Stimulated activated CD8-positive, alpha-beta memory T cell treated with anti-CD3 and anti-CD28 coated beads, Interleukin-4, amount 100 ng/mL, for 48 hours (primary cell): ENCODE data around the gene ALPL.
"Not testable (repeated sequence)": the region's sequence is repeated elsewhere in the genome, so short reads cannot be mapped to it uniquely, and the experiment has no call there.

ENCODE experiments used
- DNase-seq: peaks from one replicate; pipeline ENCODE4 v3.0.0-alpha.2; 2020

Gene ALPL

DNA sequence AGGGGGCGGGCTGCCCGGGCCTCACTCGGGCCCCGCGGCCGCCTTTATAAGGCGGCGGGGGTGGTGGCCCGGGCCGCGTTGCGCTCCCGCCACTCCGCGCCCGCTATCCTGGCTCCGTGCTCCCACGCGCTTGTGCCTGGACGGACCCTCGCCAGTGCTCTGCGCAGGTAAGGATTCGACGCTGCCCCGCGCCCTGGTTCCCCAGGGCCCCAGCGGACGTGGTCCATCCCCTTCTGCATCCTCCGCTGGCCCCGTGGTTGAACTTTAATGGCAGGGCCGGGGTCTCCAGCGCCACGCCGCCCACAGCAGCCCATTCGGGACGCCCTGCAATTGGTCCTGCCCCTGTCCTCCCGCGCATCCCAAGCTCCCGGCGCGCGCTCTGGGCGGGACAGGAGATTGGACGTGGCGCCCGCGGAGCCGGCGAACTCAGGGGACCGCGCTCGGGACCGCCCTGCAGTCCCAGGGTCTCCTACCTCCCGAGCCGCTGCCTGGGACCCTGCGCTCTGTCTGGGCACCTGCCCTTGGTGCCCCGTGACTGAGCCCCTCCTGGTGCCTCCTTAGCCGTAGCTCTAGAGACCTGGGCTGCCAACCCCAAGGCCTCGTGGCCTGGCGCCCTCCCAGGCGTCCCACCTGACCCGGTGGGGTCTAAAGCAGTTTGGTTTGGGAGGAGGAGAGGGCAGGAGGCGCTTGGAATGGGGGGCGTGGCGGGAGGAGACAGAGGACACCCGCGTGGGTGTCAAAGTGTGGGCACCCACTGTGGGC, at the start of gene ALPL:
ALPL (plus strand) TSS at position 73 of the 762 bp plus-strand sequence. CDS start 44,659 bp downstream, outside the sequence.
- no peak for DNase-seq

GRCh38 chr1:21465127-21465526, 44.1 kb upstream of the ALPL start:
- not testable (repeated sequence) for DNase-seq

GRCh38 chr1:21467946-21468345, 41.3 kb upstream of the ALPL start:
- not testable (repeated sequence) for DNase-seq

DNA sequence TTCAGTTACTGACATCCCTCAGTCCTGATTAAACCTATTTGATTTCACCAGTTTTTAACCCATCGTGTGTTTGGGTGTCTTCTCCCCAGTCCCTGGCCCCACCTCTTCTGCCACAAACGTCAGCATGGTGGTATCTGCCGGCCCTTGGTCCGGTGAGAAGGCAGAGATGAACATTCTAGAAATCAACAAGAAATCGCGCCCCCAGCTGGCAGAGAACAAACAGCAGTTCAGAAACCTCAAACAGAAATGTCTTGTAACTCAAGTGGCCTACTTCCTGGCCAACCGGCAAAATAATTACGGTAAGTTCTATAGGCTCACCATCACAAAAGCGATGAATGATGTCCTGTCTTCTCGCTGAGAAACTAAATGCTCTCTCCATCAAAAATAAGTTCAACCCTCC, 40.6 kb upstream of the ALPL start:
- DNase-seq = peak; percentile 66

- no peak for DNase-seq
Measured at GRCh38 chr1:21469581-21469980, 39.6 kb upstream of the ALPL start.

GRCh38 chr1:21472861-21473260, 36.4 kb upstream of the ALPL start:
- DNase-seq = no peak

GRCh38 chr1:21478356-21478755, 30.9 kb upstream of the ALPL start:
- DNase-seq = no peak

DNA sequence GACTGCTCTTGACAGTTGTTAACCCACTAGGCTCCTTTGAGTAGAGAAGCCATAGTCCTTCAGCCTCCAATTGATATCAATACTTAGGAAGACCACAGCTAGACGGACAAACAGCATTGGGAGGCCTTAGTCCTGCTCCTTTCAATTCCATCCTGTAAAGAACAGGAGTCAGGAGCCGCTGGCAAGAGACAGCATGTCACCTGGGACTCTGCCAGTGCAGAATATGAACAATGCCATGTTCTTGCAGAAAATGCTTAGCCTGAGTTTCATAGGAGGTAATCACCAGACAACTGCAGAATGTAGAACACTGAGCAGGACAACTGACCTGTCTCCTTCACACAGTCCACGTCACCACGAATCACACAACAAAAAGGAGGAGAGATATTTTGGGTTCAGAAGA, 25.3 kb upstream of the ALPL start:
- not testable (repeated sequence) for DNase-seq

GRCh38 chr1:21489146-21489545, 20.1 kb upstream of the ALPL start:
- no peak for DNase-seq

DNA sequence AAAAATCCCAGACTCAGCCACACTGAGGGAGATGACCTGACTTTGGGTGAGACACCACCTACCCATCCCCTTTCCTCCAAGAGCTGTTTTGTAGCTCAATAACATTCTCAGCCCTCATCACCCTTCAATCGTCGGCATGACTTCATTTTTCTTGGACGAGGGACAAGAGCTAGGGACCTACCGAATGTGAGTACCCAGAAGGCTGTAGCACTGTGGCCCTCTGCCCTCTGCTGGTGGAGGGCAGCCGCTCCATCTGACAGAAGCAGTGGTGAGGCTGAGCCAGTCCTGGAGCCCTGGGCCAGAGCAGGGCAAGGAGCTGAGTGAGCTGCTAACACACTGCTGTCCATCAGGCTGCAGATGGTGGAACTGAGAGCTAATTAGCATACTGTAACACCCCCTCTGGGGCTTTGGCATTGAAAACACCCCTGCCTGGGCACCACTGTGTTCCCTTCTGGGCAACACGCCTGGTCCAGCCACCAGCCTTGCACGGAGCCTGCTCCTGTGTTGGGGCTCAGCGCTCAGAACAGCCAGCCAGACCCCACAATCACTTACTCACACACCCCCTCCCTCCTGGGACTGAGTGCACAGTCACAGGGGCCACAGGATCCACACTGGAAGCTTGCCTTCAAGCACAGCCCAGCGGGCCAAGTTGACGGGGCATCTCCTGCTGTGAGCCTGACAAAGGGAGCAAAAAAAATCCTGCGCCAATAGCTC, 18.3 kb upstream of the ALPL start:
- DNase-seq = peak; percentile 49

DNA sequence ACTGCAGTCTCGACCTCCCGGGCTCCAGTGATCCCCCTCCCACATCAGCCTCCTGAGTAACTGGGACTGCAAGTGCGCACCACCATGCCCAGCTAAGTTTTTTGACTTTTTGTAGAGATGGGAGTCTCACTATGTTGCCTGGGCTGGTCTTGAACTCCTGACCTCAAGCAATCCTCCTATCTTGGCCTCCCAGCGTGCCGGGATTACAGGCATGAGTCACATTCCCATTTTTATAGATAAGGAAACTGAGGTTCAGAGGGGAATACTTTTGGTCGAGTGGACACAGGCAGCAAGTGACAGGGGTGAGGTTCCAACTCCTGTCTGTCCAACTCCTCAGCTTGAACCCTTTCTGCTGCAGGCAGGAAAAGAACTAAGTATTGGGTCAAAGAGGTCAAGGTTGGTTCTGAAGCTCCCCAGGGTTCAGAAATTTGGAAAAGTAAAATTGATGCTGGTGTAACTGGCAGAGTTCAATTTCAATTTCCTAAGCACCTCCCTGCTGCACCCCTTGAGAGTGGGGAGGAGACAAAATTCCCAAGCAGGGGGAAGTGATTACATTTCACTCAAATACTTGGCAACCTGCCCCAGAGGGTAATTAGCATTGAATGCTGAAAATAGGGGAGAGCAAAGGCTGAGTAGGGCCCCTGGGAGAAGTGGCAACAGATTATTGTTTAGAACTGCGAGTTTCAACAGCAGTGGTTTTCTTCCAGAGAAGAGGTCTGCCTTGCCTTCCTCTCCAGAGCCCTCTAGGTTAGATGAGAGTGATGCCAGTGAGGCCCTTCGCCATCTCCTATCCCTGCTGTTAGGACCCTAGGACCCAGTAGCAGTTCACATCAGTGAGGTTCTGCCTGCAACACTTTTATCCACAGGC, 17.5 kb upstream of the ALPL start:
- DNase-seq = no peak

- no peak for DNase-seq
Measured at GRCh38 chr1:21492356-21492625, 16.9 kb upstream of the ALPL start.

DNA sequence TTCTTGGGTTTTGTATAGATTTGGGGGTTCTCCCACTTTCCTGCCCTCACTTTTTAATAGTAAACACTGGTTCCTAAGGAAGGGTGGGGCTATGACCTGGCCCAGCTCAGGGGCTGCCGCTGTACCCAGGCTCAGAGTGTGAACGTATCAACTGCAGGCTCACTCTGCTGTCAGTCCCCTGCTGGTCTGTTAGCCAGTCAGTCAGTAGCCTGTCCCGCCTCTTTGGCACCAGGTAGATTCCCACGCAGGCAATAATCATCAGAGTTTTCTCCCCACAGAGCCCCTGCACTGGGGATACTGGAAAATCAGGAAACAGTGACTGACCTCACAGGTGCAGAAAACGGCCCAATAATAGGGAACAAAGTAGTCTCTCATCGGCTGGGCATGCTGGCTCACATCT, 15.0 kb upstream of the ALPL start:
- DNase-seq = no peak

DNA sequence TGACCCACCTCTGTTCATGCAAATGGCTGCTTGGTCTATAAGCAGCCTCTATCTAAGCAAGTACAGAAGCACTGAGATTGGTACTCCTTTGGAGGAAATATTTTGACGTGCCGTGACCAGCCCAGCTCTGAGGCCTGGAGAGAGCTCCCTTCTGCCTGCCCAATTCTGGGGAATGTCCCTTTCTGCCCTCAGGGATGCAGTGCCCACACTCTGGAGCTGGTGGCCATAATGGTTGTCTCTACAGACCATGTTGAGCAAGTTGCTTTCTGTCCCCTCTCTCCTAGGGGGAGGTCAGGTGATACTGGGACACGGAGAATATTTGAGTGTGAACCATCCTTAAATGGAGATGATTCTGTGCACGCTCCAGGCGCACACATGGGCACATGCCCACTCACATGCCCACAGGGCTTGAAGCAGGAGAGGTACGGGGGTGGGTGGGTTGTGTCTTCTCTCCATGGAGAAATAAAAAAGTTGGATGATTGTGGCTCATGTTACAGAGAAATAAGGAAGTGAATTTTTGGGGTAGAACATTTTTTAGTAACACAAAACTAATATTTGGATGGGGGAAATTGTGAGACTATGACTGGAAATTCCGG, 13.9 kb upstream of the ALPL start:
- DNase-seq = no peak

DNA sequence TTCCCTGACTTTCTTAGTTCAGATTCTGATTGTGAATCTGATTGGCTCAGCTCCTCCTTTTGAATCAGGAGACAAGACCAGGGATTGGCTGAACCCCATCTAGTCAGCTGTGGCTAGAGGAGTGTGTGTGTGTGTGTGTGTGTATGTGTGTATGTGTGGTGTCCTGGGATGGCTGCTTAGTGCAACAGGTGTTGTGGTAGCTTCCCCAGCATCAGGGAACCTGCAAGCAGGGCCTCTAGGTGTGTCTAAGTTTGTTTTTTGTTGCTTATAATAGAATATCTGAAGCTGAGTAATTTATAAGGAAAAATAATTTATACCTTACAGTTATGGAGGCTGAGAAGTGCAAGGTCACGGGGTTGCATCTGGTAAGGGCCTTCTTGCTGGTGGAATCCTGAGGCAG, 13.2 kb upstream of the ALPL start:
- DNase-seq = no peak

- DNase-seq = no peak
Measured at GRCh38 chr1:21496886-21497285, 12.3 kb upstream of the ALPL start.

- DNase-seq = no peak
Measured at GRCh38 chr1:21497466-21498061, 11.7 kb upstream of the ALPL start.

DNA sequence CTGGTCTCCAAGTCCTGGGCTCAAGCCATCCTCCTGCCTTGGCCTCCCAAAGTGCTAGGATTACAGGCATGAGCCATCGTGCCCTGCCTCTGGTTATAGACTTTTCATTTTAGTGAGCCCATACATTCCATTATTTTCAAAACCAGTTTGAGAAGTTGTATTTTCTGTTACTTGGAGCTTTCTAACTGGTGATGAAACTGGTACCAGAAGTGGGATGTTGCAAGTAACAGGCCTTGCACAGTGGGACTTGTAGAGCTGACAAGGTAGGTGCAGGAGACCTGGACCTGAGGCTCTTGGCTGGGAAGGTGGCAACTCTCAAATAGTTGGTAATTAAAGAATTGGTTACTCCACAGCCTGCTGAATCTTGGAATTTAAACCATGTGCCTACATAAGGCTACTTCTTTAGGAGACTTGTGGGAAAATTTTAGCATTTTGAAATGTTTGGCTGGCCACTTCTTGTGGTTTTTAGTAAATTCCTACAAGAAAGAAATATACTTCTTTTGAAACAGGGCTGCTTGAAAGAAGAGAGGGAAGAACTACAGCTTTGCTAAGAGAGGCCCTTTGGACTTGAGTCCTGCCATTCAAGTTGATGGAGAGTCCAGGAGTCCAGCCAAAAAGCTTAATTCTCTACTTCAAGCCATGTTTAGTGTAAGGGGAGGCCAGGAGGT, 9.8 kb upstream of the ALPL start:
- DNase-seq = no peak

GRCh38 chr1:21503706-21504377, 5.4 kb upstream of the ALPL start:
- no peak for DNase-seq

DNA sequence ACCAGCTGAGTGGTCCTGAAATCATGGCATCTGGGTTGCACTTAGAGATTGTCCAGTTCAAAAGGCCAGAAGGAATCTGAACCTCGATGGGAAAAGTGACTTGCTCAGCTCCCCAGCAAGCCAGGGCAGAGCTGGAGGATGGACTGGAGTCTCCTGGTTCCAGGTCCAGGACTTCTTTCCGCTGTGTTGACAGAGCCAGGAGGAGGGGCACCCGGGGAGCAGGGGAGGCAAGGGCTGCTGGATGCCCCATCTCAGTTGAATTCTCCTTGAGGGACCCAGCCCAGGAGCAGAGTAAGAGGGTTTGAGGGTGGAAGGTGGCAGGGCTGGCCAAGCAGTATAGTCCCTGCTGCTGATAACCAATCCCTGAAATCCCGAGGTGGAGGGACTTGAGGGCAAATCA, 2.4 kb upstream of the ALPL start:
- DNase-seq = no peak

- DNase-seq = no peak
Measured at GRCh38 chr1:21507511-21508270, 1.5 kb upstream of the ALPL start.
